ENCODE measurements around the gene AGK. TPM values are rescaled to one million over a fixed set of nuclear protein-coding genes. Genes with fewer than 3 reads are reported as not detected.

AGK gene
- total and polyA plus RNA-seq, 2 experiments from 2014 or later: 21.9 to 37.9 TPM

DNA sequence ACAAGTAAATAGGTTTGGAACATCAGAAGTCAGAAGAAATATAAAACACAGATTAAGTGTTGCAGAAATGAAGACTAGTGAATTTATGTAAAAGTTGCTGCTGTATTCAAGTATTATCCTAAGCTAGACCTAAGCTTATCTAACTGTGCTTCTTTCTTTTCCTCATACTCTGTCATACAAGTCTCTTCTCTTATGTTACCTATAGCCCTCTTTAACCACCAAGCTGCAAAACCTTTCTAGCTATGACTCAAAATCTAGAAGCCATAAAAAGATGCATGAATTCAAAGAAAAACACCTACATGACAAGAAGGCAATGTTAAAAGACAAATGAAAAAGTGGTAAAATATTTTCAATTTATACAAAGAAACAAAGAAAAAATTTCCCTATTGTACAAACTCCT, 127.8 kb downstream of the AGK start (continued):
- TF ChIP-seq EZH2phosphoT487 (IDR thresholded peaks at IDR 0.05; ENCODE audit: unreplicated experiment): no peak
- no peak for TF ChIP-seq STAT1 (IDR thresholded peaks at IDR 0.05; ENCODE audit: unreplicated experiment)
- TF ChIP-seq EZH2 (IDR thresholded peaks at IDR 0.05; ENCODE audit: low read depth, unreplicated experiment): no peak
- no peak for TF ChIP-seq CREB1 (CRISPR knock-in tag; IDR thresholded peaks at IDR 0.05; ENCODE audit: low read depth)
- TF ChIP-seq NANOG (IDR thresholded peaks at IDR 0.05; ENCODE audit: borderline replicate concordance): no peak
- TF ChIP-seq CTCF (conservative IDR thresholded peaks at IDR 0.05; ENCODE audit: low read depth in 2 of 2): no peak
- no peak for TF ChIP-seq POLR2AphosphoS5 (IDR thresholded peaks at IDR 0.05; ENCODE audit: low read depth)
- TF ChIP-seq, protein P1, sequence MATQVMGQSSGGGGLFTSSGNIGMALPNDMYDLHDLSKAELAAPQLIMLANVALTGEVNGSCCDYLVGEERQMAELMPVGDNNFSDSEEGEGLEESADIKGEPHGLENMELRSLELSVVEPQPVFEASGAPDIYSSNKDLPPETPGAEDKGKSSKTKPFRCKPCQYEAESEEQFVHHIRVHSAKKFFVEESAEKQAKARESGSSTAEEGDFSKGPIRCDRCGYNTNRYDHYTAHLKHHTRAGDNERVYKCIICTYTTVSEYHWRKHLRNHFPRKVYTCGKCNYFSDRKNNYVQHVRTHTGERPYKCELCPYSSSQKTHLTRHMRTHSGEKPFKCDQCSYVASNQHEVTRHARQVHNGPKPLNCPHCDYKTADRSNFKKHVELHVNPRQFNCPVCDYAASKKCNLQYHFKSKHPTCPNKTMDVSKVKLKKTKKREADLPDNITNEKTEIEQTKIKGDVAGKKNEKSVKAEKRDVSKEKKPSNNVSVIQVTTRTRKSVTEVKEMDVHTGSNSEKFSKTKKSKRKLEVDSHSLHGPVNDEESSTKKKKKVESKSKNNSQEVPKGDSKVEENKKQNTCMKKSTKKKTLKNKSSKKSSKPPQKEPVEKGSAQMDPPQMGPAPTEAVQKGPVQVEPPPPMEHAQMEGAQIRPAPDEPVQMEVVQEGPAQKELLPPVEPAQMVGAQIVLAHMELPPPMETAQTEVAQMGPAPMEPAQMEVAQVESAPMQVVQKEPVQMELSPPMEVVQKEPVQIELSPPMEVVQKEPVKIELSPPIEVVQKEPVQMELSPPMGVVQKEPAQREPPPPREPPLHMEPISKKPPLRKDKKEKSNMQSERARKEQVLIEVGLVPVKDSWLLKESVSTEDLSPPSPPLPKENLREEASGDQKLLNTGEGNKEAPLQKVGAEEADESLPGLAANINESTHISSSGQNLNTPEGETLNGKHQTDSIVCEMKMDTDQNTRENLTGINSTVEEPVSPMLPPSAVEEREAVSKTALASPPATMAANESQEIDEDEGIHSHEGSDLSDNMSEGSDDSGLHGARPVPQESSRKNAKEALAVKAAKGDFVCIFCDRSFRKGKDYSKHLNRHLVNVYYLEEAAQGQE (IDR thresholded peaks at IDR 0.05; ENCODE audit: unreplicated experiment): no peak
- no peak for TF ChIP-seq ZNF114 (CRISPR knock-in tag; IDR thresholded peaks at IDR 0.05)
- no peak for TF ChIP-seq JUNB (IDR thresholded peaks at IDR 0.05; ENCODE audit: unreplicated experiment)
- TF ChIP-seq, protein P2, sequence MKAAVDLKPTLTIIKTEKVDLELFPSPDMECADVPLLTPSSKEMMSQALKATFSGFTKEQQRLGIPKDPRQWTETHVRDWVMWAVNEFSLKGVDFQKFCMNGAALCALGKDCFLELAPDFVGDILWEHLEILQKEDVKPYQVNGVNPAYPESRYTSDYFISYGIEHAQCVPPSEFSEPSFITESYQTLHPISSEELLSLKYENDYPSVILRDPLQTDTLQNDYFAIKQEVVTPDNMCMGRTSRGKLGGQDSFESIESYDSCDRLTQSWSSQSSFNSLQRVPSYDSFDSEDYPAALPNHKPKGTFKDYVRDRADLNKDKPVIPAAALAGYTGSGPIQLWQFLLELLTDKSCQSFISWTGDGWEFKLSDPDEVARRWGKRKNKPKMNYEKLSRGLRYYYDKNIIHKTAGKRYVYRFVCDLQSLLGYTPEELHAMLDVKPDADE (IDR thresholded peaks at IDR 0.05): no peak

GRCh38 chr7:141685285-141686023, 134.2 kb downstream of the AGK start:
- H3K36me3 Mint-ChIP-seq (ENCODE audit: low read depth): peaks cover 5% of the 10 kb centered on the region; the same call in 2 of the 3 replicates
- TF ChIP-seq EZH2phosphoT487 (IDR thresholded peaks at IDR 0.05; ENCODE audit: unreplicated experiment) (no peak), CTCF (conservative IDR thresholded peaks at IDR 0.05; ENCODE audit: low read depth in 2 of 2) (no peak), ZNF331 (CRISPR knock-in tag; IDR thresholded peaks at IDR 0.05; ENCODE audit: low read depth) (no peak), CREB1 (CRISPR knock-in tag; IDR thresholded peaks at IDR 0.05; ENCODE audit: low read depth) (no peak)
- TF ChIP-seq, protein P2 (IDR thresholded peaks at IDR 0.05): no peak
- TF ChIP-seq, protein P1 (IDR thresholded peaks at IDR 0.05; ENCODE audit: unreplicated experiment): no peak
- Histone ChIP-seq H3F3A (replicated peaks; ENCODE audit: low read depth) (no peaks in the 10 kb centered on the region), H3K36me3 (ENCODE audit: insufficient read depth) (no peaks in the 10 kb centered on the region), H4K20me1 (replicated peaks; ENCODE audit: insufficient read depth) (peaks cover 11% of the 10 kb centered on the region; the same call in 1 of the 2 replicates), H3K4me1 (ENCODE audit: insufficient read depth) (peaks cover 8% of the 10 kb centered on the region), H3K27ac (ENCODE audit: low read depth) (no peak overlapping the region), H3K9me2 (ENCODE audit: insufficient read depth) (no peaks in the 10 kb centered on the region), H2AFZ (no peak overlapping the region), H3K27me3 (ENCODE audit: insufficient read depth) (no peaks in the 10 kb centered on the region), H3K79me2 (replicated peaks; ENCODE audit: insufficient read depth) (peaks cover 23% of the 10 kb centered on the region), H3K4me3 (no peak overlapping the region), H3K4me2 (no peak overlapping the region)
- no peaks in the 10 kb centered on the region for H3K27me3 Mint-ChIP-seq (ENCODE audit: insufficient read depth, low read depth, poor library complexity)
- H3K9me3 Mint-ChIP-seq: no peaks in the 10 kb centered on the region
- H3K4me3 Mint-ChIP-seq: no peak overlapping the region
- H3K27ac Mint-ChIP-seq: no peak overlapping the region
- ATAC-seq (no peak), DNase-seq (ENCODE audit: low spot score) (no peak)
- H3K4me1 Mint-ChIP-seq: peaks cover 16% of the 10 kb centered on the region
